Measurements from ENCODE around the gene ASTN1.

The ASTN1 gene

GRCh38 chr1:177164380-177165068, at the start of gene ASTN1:
TSS of gene ASTN1 (minus strand) at chr1:177164712. CDS start at chr1:177164676, 36 bp downstream.
- DNase-seq (ENCODE audit: low spot score) = peak; percentile 22

DNA sequence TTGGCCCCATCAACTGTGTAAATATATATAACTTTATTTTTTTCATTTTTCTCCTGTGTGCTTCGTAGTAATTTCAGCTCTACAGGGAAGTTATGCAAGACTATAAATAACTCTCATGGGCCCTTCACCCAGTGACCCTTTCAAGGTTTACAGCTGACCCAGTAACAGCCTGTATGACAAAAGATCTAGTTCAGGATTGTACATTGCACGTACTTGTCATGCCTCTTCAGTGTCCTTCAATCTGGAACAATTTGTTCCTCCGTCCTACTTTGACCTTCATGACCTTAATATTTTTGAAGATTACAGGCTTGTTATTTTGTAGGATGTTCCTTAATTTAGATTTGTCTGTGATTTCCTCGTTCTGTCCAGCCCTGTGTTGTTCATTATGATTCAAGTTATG, 46.7 kb upstream of the ASTN1 start:
- no peak for DNase-seq (ENCODE audit: low spot score)

DNA sequence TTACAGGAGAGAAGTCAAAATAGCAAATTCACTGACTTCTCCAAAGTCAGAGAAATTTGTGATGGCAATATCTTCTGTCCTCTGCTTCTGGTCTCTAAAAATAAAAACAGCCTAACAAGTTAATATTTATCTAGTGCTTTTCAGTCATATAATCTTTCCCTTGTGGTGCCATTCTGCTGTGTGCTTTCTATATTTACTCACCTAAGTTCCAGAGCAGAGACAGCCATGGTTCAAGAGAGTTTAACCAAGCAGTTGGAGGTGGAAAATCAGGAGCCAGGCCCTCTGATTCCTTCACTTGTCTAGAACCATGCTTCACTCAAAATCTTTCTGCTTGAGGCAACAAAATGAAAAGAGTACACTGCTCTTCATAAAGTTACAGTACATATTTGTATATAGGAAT, 45.6 kb upstream of the ASTN1 start:
- DNase-seq (ENCODE audit: low spot score) = no peak

DNA sequence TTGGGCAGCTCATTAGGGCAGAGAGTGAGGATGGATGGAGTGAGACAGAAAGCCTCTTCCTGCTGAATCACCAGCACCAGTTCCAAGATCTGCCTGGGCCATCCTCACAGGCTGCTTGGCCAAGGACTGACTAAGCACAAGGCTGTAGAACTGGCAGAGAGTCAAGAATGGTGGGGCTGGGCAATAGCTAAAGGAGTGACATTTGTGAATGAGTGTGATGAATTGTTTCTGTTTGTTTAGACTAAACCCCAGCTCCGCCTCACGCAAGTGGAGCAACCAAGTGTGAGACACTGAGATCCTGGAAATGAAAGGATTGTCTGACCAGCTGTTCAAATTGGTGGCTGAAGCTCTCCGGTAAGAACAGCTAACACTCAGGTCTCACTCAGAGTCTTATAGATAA, 44.8 kb upstream of the ASTN1 start:
- DNase-seq (ENCODE audit: low spot score) = peak; percentile 87

DNA sequence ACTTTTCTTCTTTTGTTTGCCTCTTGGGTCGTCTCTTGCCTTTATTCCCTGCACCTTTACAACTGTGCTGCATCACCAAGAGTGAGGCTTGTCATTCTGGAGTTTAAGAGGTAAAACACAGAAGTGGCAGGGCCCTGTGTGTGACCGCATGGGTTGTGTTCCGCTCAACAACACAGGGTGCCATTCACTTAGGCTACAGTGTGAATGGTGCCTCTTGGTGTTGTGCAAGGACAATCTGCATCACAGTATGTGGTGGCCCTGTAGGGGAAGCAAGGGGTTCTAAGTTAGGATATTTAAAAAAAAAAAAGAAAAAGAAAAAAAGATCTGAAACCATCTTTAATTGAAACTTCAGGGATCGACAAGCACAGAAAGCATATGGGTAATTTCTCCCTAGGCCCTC, 44.4 kb upstream of the ASTN1 start:
- DNase-seq (ENCODE audit: low spot score) = no peak

DNA sequence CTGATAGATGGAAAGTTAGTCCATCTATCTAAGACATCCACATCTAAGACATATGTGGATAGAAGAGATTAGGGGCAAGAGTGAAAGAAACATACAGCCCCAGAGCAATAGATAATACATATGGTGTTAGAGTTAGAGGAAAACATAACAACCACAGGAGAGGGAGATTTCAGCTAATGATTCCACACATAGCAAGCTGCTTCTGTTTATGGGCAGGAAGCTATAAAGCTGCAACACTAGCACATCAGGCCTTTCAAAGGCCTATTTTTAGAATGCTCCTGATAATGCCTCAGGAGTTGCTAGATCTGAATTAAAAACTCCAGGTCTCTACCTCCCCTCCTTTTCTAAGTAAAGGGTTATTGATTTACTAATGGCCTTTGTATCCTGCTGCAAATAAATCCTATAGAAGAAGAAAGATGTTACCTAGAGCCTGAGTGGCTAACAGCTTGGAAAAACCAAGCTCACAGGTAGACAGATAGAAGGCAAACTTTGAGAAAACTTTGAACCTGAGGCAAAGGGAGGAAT, 42.4 kb upstream of the ASTN1 start:
- no peak for DNase-seq (ENCODE audit: low spot score)

GRCh38 chr1:177200290-177200689, 35.8 kb upstream of the ASTN1 start:
- DNase-seq (ENCODE audit: low spot score) = no peak

DNA sequence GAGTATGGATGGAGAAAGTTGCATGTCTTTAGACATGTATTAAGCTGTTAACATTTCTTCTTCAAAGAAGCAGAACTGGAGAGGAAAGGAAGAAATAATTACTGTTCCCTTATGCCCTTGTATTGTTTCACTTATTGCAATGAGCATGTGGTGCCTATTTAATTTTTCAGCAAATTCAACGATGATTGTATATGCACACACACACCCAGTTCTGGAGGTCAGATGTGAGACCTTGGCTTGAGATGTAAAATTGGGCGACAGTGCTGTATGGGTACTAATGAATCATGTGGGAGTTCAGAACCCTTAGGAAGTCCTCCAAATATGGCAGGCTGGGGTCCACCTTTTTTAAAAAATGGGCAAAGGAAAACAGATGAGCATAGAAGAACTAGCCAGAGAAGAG, 33.7 kb upstream of the ASTN1 start:
- no peak for DNase-seq (ENCODE audit: low spot score)

DNA sequence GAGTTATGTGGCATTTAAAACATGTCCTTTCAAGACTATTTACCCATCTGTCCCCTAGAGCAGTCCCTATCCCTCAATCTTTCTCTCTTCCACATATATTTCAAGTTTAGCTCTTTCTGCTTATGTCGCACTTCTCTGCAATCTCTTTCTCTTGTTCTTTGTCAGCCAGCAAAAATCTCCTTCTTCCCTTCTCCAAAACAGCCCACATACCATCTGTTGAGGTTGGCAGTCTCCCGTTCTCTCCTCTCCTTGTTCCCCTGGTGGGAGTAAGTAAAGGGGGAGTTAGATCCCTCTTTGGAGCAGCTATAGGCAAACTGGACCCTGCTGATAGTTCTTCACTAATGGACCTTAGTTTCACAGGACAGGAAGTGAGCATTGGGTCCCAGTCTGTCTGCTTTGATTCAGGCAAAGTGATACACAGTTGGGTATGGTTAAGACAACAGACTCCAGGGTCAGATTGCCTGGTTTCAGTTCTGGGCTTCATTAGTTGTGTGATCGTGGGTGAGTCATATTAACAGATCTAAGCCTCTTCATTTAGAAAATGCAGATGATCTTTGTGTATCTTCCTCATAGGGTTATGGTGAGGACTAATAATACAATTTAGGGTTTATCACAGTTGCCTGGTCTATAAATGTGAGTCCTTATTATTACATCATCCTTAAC, 25.9 kb upstream of the ASTN1 start:
- DNase-seq (ENCODE audit: low spot score) = no peak

GRCh38 chr1:177186639-177187038, 22.1 kb upstream of the ASTN1 start:
- DNase-seq (ENCODE audit: low spot score) = no peak

DNA sequence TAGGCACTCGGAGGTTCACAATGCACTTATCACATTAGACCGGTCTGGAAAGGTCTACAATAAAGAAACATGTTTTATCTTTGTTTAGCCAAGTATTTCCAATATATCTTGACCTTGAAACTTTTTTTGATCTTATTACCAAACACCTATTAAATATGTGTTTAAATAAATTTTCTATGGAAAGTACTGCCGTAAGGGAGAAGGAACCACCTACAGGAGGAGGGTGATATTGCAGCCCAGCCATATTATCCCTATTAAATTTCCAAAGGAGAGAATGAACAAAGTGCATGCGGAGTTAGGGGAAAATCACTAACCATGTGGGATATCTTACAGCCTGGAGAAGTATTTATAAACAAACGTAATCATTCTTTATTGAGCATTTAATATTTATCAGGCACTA, 20.7 kb upstream of the ASTN1 start:
- no peak for DNase-seq (ENCODE audit: low spot score)

DNA sequence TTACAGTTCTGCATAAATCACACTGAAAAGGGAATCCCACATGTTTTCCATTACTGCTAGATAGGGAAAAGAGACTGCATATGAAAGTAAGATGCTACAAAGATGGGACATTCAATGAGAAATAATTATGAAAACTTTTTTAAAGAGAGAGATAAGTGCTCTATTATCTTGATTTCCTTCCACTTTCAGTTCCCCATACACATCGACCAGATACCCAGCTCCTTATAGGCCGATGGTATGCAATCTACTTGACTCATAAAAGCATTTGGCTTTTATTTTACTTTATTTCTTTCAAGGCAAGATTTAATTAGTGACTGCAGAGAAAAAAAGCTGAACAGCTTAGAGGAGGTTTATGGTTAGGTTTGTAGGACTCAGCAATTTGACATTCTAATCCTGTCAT, 19.3 kb upstream of the ASTN1 start:
- no peak for DNase-seq (ENCODE audit: low spot score)

- peak; percentile 39 for DNase-seq (ENCODE audit: low spot score)
These were observed 17.2 kb upstream of the ASTN1 start for GRCh38 chr1:177181631-177182291.

GRCh38 chr1:177181280-177181630, 16.7 kb upstream of the ASTN1 start:
- no peak for DNase-seq (ENCODE audit: low spot score)

DNA sequence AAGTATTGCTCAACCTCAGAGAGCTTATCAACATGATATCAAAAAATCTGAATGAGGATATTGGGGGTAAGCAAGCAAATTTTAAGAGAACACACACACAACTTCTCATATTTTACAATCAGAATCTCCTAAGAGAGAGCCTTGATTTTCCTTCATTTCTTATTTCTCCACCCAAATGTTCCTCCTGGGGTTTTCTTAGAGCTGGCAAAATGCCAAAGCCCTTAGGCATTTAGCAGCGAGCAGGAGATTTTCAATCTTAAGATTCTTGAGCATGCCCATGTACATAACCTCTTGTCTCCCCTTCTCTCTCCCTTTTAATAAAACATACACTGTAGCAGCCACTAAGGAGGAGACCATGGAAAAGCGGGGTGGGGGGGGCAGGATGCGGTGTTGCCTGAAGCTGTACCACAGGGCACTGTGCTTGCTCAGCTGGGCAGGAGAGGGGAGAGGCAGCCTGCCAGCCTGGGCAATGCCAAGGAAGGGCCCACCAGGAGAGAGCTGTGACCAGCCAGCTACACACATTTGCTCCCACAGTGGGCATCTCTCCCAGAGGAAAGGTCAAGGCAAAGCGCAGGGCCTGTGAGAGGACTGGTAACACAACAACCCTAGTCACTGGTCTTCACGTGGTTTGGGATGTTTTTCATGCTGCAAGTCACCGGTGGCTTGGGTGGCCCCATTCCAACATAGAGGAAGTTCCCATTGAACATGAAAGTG, 10.6 kb upstream of the ASTN1 start:
- DNase-seq (ENCODE audit: low spot score) = peak; percentile 39

GRCh38 chr1:177173976-177174375, 9.5 kb upstream of the ASTN1 start:
- no peak for DNase-seq (ENCODE audit: low spot score)

GRCh38 chr1:177172866-177173265, 8.4 kb upstream of the ASTN1 start:
- no peak for DNase-seq (ENCODE audit: low spot score)

- no peak for DNase-seq (ENCODE audit: low spot score)
These were observed 7.8 kb upstream of the ASTN1 start for GRCh38 chr1:177172272-177172671.

GRCh38 chr1:177171536-177172123, 7.1 kb upstream of the ASTN1 start:
- DNase-seq (ENCODE audit: low spot score) = peak; percentile 32

DNA sequence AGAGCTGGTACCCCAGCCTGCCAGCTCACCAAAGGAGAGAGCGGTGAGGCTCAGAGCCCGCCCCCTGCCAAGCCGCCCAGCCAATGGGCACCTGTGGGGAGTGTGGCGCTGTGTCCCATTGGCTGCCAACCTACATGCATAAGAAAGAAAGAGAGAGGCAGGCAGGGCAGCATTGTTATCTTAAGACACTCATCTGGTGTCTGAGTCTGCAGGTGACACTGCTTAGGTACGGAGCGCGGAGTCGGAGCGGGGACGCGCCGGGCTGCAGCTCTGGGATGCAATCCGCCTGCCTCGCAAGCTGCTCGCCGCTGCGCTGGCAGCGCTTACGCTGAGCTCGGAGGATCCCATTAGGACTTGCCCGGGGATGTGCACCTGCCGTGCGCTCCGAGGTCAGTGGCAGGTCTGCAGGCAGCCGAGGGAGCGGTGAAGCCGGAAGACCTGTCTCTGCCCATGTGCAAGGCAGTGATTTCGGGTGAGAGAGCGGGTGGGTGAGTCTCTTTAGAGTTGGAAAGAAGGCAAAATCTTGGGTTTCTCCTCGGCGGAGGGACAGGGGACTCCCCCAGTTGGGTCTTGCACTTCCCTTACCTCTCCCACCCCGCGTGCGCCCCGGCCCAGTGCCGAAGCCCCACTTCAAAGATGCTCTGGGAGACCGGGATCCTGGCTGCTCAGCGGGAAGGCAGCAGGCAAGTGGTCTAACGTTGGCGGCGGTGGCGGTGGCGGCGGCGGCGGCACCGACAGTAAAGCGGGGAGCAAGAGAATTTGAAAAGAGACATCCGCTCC, 6.4 kb upstream of the ASTN1 start, which contains the start of gene BRINP2:
Gene BRINP2 (plus strand): TSS at position 203 of the 780 bp plus-strand sequence. CDS start 58,919 bp downstream, outside the sequence.
- peak; percentile 87 for DNase-seq (ENCODE audit: low spot score)

DNA sequence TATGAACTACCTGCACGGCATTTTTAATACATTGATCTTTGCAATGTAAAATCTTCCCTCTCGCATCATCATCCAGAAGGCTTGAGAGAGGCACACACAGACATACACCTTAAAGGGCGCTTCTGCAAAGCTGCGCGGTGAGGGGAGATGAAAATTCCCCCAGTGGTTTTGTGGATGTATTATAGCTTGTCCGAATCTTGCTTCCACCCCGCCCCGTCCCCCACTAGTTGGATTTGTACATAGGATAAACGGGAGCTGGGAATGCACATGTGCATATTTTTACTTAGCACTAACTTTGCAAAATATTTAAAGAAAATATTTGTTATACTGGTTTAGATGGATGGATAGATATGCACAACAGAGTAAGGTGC, 542 bp upstream of the ASTN1 start:
- no peak for DNase-seq (ENCODE audit: low spot score)

All from pons (tissue), 1 donor.